ENCODE results near the gene SGSH.

DNA sequence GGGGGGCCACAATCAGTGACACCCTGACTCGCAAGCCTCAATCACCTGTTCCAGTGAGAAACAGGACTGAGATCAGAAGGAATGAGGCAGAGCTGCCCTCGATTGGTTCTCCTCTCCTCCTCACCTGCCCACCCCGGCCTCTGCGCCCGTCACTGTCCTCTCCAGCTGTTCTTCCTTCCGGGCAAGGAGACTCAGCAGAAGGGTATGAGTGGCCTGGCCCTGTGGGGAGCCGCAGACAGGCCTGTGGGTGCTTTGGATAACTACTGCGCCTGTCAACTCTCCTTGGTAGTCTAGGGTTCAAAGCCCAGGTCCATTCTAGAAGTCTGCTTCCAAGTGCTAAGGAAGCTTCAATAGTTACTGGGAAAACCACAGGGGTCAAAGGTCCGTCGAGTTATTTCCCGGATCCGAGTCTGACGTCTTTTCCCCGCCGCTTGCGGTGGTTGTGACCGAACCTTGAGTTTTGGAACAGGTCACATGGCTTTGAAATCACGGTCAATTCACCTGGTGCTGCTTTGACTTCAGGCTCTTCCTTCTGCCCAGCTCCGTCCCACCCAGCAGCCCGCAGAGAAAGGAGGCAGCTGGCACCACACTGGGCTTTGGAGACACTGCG lies 42.0 kb downstream of the SGSH start:
- TF ChIP-seq, protein P1, sequence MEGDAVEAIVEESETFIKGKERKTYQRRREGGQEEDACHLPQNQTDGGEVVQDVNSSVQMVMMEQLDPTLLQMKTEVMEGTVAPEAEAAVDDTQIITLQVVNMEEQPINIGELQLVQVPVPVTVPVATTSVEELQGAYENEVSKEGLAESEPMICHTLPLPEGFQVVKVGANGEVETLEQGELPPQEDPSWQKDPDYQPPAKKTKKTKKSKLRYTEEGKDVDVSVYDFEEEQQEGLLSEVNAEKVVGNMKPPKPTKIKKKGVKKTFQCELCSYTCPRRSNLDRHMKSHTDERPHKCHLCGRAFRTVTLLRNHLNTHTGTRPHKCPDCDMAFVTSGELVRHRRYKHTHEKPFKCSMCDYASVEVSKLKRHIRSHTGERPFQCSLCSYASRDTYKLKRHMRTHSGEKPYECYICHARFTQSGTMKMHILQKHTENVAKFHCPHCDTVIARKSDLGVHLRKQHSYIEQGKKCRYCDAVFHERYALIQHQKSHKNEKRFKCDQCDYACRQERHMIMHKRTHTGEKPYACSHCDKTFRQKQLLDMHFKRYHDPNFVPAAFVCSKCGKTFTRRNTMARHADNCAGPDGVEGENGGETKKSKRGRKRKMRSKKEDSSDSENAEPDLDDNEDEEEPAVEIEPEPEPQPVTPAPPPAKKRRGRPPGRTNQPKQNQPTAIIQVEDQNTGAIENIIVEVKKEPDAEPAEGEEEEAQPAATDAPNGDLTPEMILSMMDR (IDR thresholded peaks at IDR 0.05; ENCODE audit: insufficient read depth, low read depth, low read length) = no peak
- TF ChIP-seq EZH2 (IDR thresholded peaks at IDR 0.05; ENCODE audit: insufficient read depth, low read length) = no peak
